T-helper 1 cell treated with Interleukin-12 subunit alpha and Interleukin-12 subunit beta and Interleukin-4 antibody, amounts not matched to agents 30 μg/mL and 1 μg/mL, for 36 hours (primary cell): ENCODE data around the gene PDE4C.

Experiments used
- H3K27ac Mint-ChIP-seq: one replicate; pipeline ENCODE4 v1.8.0; 2021; ENCODE audit warnings: mild to moderate bottlenecking, mixed read lengths
- H3K27me3 Mint-ChIP-seq: one replicate; pipeline ENCODE4 v1.8.0; 2021; ENCODE audit warnings: low read depth, mixed read lengths
- H3K36me3 Mint-ChIP-seq: one replicate; pipeline ENCODE4 v1.8.0; 2021; ENCODE audit warnings: low read depth, mixed read lengths
- H3K4me1 Mint-ChIP-seq: one replicate; pipeline ENCODE4 v1.8.0; 2021; ENCODE audit warnings: low read depth, mixed read lengths
- H3K4me3 Mint-ChIP-seq: one replicate; pipeline ENCODE4 v1.8.0; 2021; ENCODE audit warnings: mild to moderate bottlenecking, moderate library complexity, mixed read lengths
- H3K9me3 Mint-ChIP-seq: one replicate; pipeline ENCODE4 v1.8.0; 2021; ENCODE audit warnings: mixed read lengths

The PDE4C gene

DNA sequence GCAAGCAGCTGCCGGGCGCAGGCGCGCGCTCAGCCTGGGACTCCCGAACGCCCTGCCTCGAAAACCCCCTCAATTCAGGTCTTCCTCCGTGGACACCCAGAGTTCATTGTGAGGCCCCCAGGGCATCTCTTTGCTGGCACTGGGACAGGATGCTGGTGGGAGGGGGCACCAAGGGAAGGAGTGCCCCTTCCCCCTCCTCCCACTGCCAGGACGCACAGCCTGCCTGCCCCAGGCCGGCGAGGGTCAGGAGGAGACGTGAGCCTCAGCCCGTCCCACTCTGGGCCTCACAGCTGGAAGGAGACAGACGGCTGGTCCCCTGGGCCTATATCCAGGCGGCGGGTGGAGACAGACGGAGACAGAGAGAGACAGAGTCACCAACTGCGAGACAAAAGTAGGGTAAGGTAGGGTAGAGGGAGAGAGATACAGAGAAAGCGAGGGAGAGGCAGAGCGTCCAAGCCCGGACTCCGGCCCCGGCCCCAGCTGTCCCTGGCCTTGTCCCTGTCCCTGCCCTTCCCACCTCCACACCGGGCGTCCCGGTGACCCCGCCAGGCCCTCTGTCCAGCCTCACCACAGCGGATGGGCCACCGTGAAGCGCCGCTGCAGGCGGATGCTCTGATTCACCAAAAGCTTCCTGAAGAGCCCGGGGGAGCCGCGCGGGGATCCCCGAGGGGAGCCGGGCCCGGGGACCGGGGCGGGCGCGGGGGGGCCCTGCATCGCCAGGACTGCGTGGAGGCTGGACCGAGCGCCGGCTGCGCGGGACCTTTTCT is at the start of gene PDE4C:
PDE4C (minus strand) TSS at position 737 of the 767 bp plus-strand sequence; CDS start at position 714, 23 bp downstream.
- no peaks in the 10 kb centered on the region for H3K9me3 Mint-ChIP-seq
- H3K36me3 Mint-ChIP-seq: no peaks in the 10 kb centered on the region

GRCh38 chr19:18274781-18275356 is 48.6 kb upstream of the PDE4C start:
- Mint-ChIP-seq H3K36me3 (peaks cover 20% of the 10 kb centered on the region), H3K27ac (no peak overlapping the region), H3K27me3 (no peaks in the 10 kb centered on the region), H3K9me3 (no peaks in the 10 kb centered on the region), H3K4me1 (peaks cover 21% of the 10 kb centered on the region), H3K4me3 (no peak overlapping the region)

More for the DNA sequence above, at the start of gene PDE4C:
- Mint-ChIP-seq H3K4me1 (peaks cover 9% of the 10 kb centered on the region), H3K4me3 (no peak within 1 kb of the TSS), H3K27me3 (peaks cover 55% of the 10 kb centered on the region), H3K27ac (no peak within 1 kb of the TSS)

DNA sequence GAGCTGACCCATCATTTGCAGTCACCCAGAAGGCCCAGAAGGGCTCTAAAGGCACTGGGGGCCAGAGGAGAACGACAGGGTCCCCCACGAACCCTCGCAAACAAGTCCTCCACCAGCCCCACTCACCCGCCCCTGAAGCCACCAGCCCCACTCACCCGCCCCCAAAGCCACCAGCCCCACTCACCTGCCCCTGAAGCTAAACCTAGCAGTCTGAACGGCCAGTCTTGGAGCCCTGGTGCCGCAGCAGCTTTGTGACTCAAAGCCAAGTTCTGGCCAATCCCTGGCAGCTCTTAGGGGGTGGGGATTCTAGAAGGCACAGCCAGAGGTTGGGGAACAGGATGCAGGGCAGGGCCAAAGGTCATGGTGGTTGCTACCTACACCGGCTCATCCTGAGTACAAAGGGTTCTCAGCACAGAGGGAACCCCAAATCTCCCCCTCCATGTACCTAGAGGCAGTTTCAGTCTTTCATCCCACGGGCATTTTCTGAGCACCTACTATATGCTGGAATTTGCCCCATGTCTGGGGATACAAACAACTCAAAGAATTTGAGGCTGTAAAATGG is 48.1 kb upstream of the PDE4C start, which contains the start of gene IQCN:
IQCN (minus strand) TSS at position 234 of the 562 bp plus-strand sequence. CDS start 4,974 bp downstream, outside the sequence.
- no peak within 1 kb of the TSS for H3K27ac Mint-ChIP-seq
- peaks cover 14% of the 10 kb centered on the region for H3K36me3 Mint-ChIP-seq
- H3K27me3 Mint-ChIP-seq: no peaks in the 10 kb centered on the region
- H3K4me1 Mint-ChIP-seq: peaks cover 20% of the 10 kb centered on the region
- no peaks in the 10 kb centered on the region for H3K9me3 Mint-ChIP-seq
- no peak within 1 kb of the TSS for H3K4me3 Mint-ChIP-seq

- Mint-ChIP-seq H3K4me3 (no peak overlapping the region), H3K4me1 (peaks cover 16% of the 10 kb centered on the region), H3K27me3 (no peaks in the 10 kb centered on the region), H3K27ac (no peak overlapping the region), H3K36me3 (peaks cover 8% of the 10 kb centered on the region), H3K9me3 (no peaks in the 10 kb centered on the region)
Measured at GRCh38 chr19:18273561-18274218, 47.5 kb upstream of the PDE4C start.

DNA sequence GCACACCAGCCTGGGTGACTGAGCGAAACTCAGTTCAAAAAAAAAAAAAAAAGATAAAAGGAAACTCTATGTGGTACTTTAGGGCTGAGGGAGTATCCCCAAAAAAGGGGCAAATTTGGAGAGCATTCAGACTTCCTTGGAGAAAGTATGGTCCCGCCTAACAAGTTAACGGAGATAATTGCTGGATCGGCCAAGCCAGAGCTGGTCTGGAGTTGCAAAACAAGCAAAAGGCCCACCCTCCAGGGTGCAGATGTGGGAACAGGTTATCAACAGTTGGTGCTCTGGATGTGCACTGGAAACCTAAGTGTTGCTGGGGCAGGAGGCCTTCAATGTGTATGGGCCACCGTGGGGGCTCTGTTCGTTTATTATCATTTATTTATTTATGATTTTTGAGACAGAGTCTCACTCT is 45.2 kb upstream of the PDE4C start:
- no peak overlapping the region for H3K4me3 Mint-ChIP-seq
- no peaks in the 10 kb centered on the region for H3K27me3 Mint-ChIP-seq
- no peak overlapping the region for H3K27ac Mint-ChIP-seq
- H3K4me1 Mint-ChIP-seq: peaks cover 6% of the 10 kb centered on the region
- H3K36me3 Mint-ChIP-seq: peaks cover 9% of the 10 kb centered on the region
- no peaks in the 10 kb centered on the region for H3K9me3 Mint-ChIP-seq

- Mint-ChIP-seq H3K4me3 (no peak overlapping the region), H3K9me3 (no peaks in the 10 kb centered on the region), H3K27ac (no peak overlapping the region), H3K4me1 (peaks cover 6% of the 10 kb centered on the region), H3K36me3 (peaks cover 13% of the 10 kb centered on the region), H3K27me3 (no peaks in the 10 kb centered on the region)
Measured at GRCh38 chr19:18270326-18270725, 44.1 kb upstream of the PDE4C start.

GRCh38 chr19:18269070-18269723 is 43.0 kb upstream of the PDE4C start:
- no peaks in the 10 kb centered on the region for H3K9me3 Mint-ChIP-seq

GRCh38 chr19:18266771-18267686 is 40.8 kb upstream of the PDE4C start:
- H3K4me3 Mint-ChIP-seq: no peak overlapping the region
- H3K9me3 Mint-ChIP-seq: no peaks in the 10 kb centered on the region
- no peaks in the 10 kb centered on the region for H3K4me1 Mint-ChIP-seq
- H3K36me3 Mint-ChIP-seq: peaks cover 10% of the 10 kb centered on the region
- H3K27ac Mint-ChIP-seq: no peak overlapping the region
- H3K27me3 Mint-ChIP-seq: no peaks in the 10 kb centered on the region

More at GRCh38 chr19:18269070-18269723, 43.0 kb upstream of the PDE4C start:
- H3K36me3 Mint-ChIP-seq: peaks cover 10% of the 10 kb centered on the region
- H3K27me3 Mint-ChIP-seq: no peaks in the 10 kb centered on the region
- H3K4me1 Mint-ChIP-seq: no peaks in the 10 kb centered on the region
- no peak overlapping the region for H3K27ac Mint-ChIP-seq
- H3K4me3 Mint-ChIP-seq: no peak overlapping the region

DNA sequence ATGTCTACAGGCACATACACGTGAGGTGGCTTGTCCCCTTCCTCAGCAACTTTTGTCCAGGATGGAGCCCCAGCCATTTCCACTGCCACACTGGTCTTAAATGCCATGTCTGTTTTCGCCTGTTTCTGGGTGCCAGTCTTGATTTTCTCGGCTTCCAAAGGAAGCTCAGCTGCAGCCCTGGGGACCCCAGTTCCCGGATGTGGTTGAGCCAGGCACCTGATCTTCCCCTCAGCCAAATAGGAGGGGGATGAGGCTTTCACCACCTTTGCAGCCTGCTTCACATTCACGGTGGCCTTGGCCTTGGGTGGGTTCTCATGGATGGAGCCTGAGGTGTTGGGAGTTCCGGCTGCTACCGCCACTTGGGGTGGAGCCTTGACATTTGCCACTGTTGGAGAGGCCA is 39.3 kb upstream of the PDE4C start:
- H3K36me3 Mint-ChIP-seq: peaks cover 10% of the 10 kb centered on the region
- no peaks in the 10 kb centered on the region for H3K27me3 Mint-ChIP-seq
- H3K9me3 Mint-ChIP-seq: no peaks in the 10 kb centered on the region
- no peaks in the 10 kb centered on the region for H3K4me1 Mint-ChIP-seq
- H3K4me3 Mint-ChIP-seq: no peak overlapping the region
- H3K27ac Mint-ChIP-seq: no peak overlapping the region

DNA sequence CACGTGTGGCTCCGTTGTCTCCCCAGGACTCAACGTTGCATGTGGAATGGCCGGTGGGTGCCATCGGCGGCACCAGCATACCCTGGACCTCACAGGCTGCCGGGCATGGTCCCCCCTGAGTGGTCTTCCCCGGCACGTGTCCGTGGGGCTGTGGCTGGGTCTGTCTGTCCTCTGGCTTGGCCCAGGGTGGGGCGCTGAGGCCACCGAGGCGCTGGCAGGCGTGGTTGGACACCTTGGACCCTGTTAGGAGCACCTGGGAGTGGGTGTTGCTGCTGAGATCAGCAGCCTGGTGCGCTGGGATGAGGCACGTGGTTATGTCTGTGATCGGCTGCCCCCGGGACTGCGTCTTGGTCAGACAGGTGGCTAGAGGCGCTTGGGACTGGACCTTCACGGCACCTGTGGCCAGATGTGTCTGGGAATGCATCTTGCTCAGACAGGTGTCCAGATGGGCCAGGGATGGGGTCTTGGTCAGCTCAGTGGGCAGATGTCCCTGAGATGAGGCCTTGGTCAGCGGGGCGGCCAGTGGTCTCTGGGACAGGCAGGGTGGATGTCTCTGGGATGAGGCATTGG is 38.8 kb upstream of the PDE4C start:
- Mint-ChIP-seq H3K4me1 (no peaks in the 10 kb centered on the region), H3K9me3 (no peaks in the 10 kb centered on the region), H3K4me3 (no peak overlapping the region), H3K27ac (no peak overlapping the region), H3K36me3 (peaks cover 10% of the 10 kb centered on the region), H3K27me3 (no peaks in the 10 kb centered on the region)

- Mint-ChIP-seq H3K27me3 (no peaks in the 10 kb centered on the region), H3K9me3 (no peaks in the 10 kb centered on the region), H3K27ac (no peak overlapping the region), H3K36me3 (peaks cover 10% of the 10 kb centered on the region), H3K4me3 (no peak overlapping the region), H3K4me1 (no peaks in the 10 kb centered on the region)
Measured at GRCh38 chr19:18264137-18264854, 38.1 kb upstream of the PDE4C start.

DNA sequence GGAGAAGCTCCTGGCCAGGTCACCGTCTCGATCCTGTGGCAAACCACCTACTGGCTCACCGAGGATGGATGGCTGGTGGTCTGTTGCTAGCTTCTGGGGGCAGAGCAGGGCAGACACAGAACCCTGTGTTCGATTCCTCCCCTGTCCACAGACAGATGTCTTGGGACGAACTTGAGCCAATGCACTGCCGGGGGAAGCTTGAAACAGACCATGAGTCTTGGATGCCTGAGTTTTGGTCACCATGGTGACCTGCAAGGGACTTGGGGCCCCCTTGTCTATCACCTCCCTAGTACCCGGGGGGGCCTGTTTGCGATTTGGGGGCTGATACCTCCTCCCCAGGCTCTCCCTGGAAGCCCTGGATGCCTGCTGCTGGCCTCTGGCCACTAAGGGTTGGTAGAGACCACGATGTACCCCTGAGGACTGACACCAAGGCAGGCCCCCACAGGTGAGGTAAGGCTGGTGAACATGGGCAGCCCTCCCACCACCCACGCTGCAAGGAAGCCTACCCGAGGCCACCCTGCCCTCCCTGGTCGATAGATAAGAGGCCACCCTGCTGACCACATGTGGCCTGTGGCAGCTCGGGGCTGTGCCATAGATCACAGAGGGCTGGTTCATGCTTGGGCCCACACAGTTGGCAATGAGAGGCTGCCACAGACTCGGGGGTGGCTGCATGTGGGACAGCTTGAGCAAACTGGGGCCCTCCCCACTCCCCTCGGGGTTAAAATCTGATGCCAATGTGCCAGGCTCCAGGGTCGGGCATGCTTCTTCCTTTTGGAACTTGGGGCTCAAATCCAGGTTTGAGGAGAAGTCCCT is 37.3 kb upstream of the PDE4C start:
- Mint-ChIP-seq H3K4me3 (no peak overlapping the region), H3K27ac (no peak overlapping the region), H3K36me3 (peaks cover 10% of the 10 kb centered on the region), H3K9me3 (no peaks in the 10 kb centered on the region), H3K4me1 (no peaks in the 10 kb centered on the region), H3K27me3 (no peaks in the 10 kb centered on the region)
